OCI-LY1 (cell line): ENCODE measurements around the gene PTPRG.

Experiments
- H2AFZ ChIP-seq: fragments of 200-600 bp; sonication (generic), shearing (Covaris generic); 2 replicates; pipeline ENCODE4 v1.6.0; 2014; ENCODE audit warnings: antibody characterized with exemption, mild to moderate bottlenecking, low read length
- H3F3A ChIP-seq: fragments of 200-600 bp; sonication (generic), shearing (Covaris generic); 2 replicates; pipeline ENCODE4 v1.6.0; 2014; ENCODE audit warnings: mild to moderate bottlenecking, antibody characterized with exemption, low read length, moderate library complexity; ENCODE audit not compliant: insufficient read depth
- H3K27ac ChIP-seq: fragments of 200-600 bp; sonication (generic); 2 replicates; pipeline ENCODE4 v1.5.1; 2014; ENCODE audit warnings: low read length, mixed run types, mild to moderate bottlenecking, low read depth; ENCODE audit not compliant: poor library complexity, severe bottlenecking
- H3K27me3 ChIP-seq: fragments of 200-600 bp; sonication (generic); 2 replicates; pipeline ENCODE4 v1.6.0; 2014; ENCODE audit warnings: antibody characterized with exemption, mild to moderate bottlenecking, low read length, moderate library complexity; ENCODE audit not compliant: insufficient read depth
- H3K36me3 ChIP-seq: fragments of 200-600 bp; sonication (generic); 2 replicates; pipeline ENCODE4 v1.6.1; 2014; ENCODE audit warnings: mild to moderate bottlenecking, antibody characterized with exemption, low read length, moderate library complexity, mixed read lengths; ENCODE audit not compliant: insufficient read depth
- H3K4me1 ChIP-seq: fragments of 200-600 bp; sonication (generic); 2 replicates; pipeline ENCODE4 v1.5.1; 2014; ENCODE audit warnings: mild to moderate bottlenecking, low read length, moderate library complexity; ENCODE audit not compliant: insufficient read depth, severe bottlenecking
- H3K4me2 ChIP-seq: fragments of 200-600 bp; sonication (generic), shearing (Covaris generic); 2 replicates; pipeline ENCODE4 v1.6.1; 2014; ENCODE audit warnings: low read length
- H3K4me3 ChIP-seq: fragments of 200-600 bp; sonication (generic); 2 replicates; pipeline ENCODE4 v1.5.1; 2014; ENCODE audit warnings: low read length, low read depth, mild to moderate bottlenecking, mixed read lengths; ENCODE audit not compliant: poor library complexity, severe bottlenecking
- H3K79me2 ChIP-seq: fragments of 200-600 bp; shearing (Covaris generic); 2 replicates; pipeline ENCODE4 v1.6.1; 2016; ENCODE audit warnings: mixed run types, low read length, mixed read lengths; ENCODE audit not compliant: insufficient read depth
- H3K9ac ChIP-seq: fragments of 200-600 bp; sonication (generic), shearing (Covaris generic); 2 replicates; pipeline ENCODE4 v1.6.1; 2014; ENCODE audit warnings: mild to moderate bottlenecking, low read length, mixed read lengths
- H3K9me2 ChIP-seq: fragments of 200-600 bp; sonication (generic), shearing (Covaris generic); 2 replicates; pipeline ENCODE4 v1.6.1; 2014; ENCODE audit warnings: low read depth, mild to moderate bottlenecking, low read length, mixed read lengths
- H3K9me3 ChIP-seq: fragments of 200-600 bp; shearing (Covaris generic); 2 replicates; pipeline ENCODE4 v1.6.1; 2014; ENCODE audit warnings: low read length, mixed read lengths
- H4K20me1 ChIP-seq: fragments of 200-600 bp; sonication (generic), shearing (Covaris generic); 2 replicates; pipeline ENCODE4 v1.6.0; 2016; ENCODE audit warnings: mild to moderate bottlenecking, low read length; ENCODE audit not compliant: insufficient read depth
- EZH2 ChIP-seq: fragments of 200-600 bp; sonication (generic), shearing (Covaris generic); IDR thresholded peaks from 2 replicates; pipeline ENCODE4 v1.8.0; 2017; ENCODE audit warnings: borderline replicate concordance, mixed run types, mild to moderate bottlenecking, antibody characterized with exemption, low read length, moderate library complexity, mixed read lengths
- TF ChIP-seq, protein P1 (sequence below): fragments of 200-600 bp; sonication (generic), shearing (Covaris generic); IDR thresholded peaks from 2 replicates; pipeline ENCODE4 v1.5.1; 2017; ENCODE audit warnings: mild to moderate bottlenecking, antibody characterized with exemption, low read length, moderate library complexity, mixed read lengths

Gene PTPRG

DNA sequence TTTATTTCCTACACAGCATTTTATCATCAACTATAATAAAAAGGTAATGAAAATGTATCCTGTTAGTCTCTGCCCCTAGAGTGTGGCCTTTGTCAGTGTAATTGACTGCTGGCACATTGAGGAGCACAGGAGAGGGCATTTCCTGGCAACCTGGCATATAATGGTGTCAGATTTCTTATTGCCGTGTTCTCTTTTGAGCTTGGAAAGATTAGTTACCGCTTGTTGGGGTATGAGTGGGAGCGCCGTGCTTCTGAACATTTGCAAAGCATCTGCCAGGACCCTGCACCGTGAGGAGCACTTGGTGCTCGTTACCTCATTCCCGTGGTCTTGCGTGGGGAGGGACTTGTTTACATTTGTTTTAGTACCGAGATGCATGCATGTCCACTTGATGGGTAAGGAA lies 124.4 kb downstream of the PTPRG start:
- H3K27me3 ChIP-seq, result no peaks in the 10 kb centered on the region
- H4K20me1 ChIP-seq, result no peaks in the 10 kb centered on the region
- H3K4me2 ChIP-seq, result no peak overlapping the region
- no peak for TF ChIP-seq EZH2
- TF ChIP-seq, protein P1, sequence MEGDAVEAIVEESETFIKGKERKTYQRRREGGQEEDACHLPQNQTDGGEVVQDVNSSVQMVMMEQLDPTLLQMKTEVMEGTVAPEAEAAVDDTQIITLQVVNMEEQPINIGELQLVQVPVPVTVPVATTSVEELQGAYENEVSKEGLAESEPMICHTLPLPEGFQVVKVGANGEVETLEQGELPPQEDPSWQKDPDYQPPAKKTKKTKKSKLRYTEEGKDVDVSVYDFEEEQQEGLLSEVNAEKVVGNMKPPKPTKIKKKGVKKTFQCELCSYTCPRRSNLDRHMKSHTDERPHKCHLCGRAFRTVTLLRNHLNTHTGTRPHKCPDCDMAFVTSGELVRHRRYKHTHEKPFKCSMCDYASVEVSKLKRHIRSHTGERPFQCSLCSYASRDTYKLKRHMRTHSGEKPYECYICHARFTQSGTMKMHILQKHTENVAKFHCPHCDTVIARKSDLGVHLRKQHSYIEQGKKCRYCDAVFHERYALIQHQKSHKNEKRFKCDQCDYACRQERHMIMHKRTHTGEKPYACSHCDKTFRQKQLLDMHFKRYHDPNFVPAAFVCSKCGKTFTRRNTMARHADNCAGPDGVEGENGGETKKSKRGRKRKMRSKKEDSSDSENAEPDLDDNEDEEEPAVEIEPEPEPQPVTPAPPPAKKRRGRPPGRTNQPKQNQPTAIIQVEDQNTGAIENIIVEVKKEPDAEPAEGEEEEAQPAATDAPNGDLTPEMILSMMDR, result no peak
- H3F3A ChIP-seq, result no peaks in the 10 kb centered on the region
- no peaks in the 10 kb centered on the region for H3K9me2 ChIP-seq
- no peak overlapping the region for H2AFZ ChIP-seq
- no peaks in the 10 kb centered on the region for H3K9me3 ChIP-seq
- no peak overlapping the region for H3K27ac ChIP-seq
- H3K79me2 ChIP-seq, result no peaks in the 10 kb centered on the region
- H3K4me3 ChIP-seq, result no peak overlapping the region
- no peaks in the 10 kb centered on the region for H3K36me3 ChIP-seq
- no peaks in the 10 kb centered on the region for H3K4me1 ChIP-seq
- H3K9ac ChIP-seq, result no peak overlapping the region

DNA sequence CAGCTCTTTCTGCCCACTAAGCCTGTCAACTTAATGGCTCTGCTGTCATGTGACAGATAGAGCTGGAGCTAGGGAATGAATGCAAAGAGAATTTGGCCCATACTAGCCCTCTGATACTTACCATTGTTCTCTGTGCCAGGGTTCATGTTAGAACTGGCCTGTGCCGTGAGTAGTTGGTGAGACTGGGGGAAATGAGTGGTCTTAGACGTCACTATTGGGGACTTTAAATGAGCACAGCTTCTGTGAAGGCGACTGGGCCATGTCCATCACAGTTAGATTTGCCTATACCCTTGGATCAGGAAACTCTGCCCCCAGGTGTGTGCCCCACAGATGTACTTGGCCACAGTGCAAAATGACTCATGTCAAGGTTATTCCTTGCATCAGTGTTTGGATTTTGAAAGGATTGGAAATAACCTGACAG lies 124.9 kb downstream of the PTPRG start:
- H3K27me3 ChIP-seq, result no peaks in the 10 kb centered on the region
- H3K27ac ChIP-seq, result no peak overlapping the region
- H2AFZ ChIP-seq, result no peak overlapping the region

DNA sequence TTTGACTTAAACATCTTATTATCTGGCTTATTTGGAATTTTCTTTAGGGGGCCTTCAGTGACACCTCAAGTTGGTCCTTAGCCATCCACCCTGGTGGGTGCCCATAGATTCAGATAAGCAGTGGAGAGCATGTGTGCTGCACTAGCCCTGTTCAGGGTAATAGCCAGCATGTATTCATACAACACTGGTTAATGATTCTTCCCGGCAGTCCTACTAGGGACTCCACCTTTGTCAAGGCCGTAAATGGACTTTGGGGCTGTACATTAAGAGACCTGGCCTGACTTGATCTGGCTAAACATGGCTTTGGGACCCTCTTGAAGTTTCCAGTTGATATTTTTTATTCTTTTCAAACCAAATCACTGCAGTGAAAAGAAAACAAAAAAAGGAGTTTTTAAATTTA lies 125.8 kb downstream of the PTPRG start:
- Histone ChIP-seq H3K4me2 (no peak overlapping the region), H3K9me3 (no peaks in the 10 kb centered on the region), H3K4me3 (no peak overlapping the region), H3K27ac (no peak overlapping the region), H3K9ac (no peak overlapping the region), H4K20me1 (no peaks in the 10 kb centered on the region), H3K27me3 (no peaks in the 10 kb centered on the region), H3K4me1 (no peaks in the 10 kb centered on the region), H3F3A (no peaks in the 10 kb centered on the region), H2AFZ (no peak overlapping the region), H3K79me2 (no peaks in the 10 kb centered on the region), H3K36me3 (no peaks in the 10 kb centered on the region), H3K9me2 (no peaks in the 10 kb centered on the region)
- no peak for TF ChIP-seq EZH2
- TF ChIP-seq, protein P1, result no peak

More for the DNA sequence above, 124.9 kb downstream of the PTPRG start:
- Histone ChIP-seq H3K9me3 (no peaks in the 10 kb centered on the region), H3K79me2 (no peaks in the 10 kb centered on the region), H3K9ac (no peak overlapping the region), H3F3A (no peaks in the 10 kb centered on the region), H4K20me1 (no peaks in the 10 kb centered on the region), H3K36me3 (no peaks in the 10 kb centered on the region), H3K4me1 (no peaks in the 10 kb centered on the region), H3K4me3 (no peak overlapping the region), H3K4me2 (no peak overlapping the region), H3K9me2 (no peaks in the 10 kb centered on the region)
- TF ChIP-seq, protein P1, result no peak
- no peak for TF ChIP-seq EZH2
